GM12878 (cell line): ENCODE data around the gene CCDC78. TPM values are rescaled to one million over a fixed set of nuclear protein-coding genes. Genes with fewer than 3 reads are reported as not detected.
A peak's percentile ranks its signal among the peaks of the same experiment; 100 is the strongest.

Source experiments
- ATAC-seq: fragments of 200-7000 bp; cut with Tn5 transposase; 3 replicates; pipeline ENCODE4 v1.9.1; 2020; ENCODE audit warnings: mild to moderate bottlenecking, moderate library complexity
- BruUV-seq: library from RNA; stranded (reverse); fragments of 400-500 nt; replicated peaks from 2 replicates; lab custom pipeline; 2021; lab: Mats Ljungman, UMichigan
- CTCF ChIA-PET: fragments of 300-600 bp; sonication (Branson Sonifier 250); formaldehyde crosslinking; extraction: SDS; loops from one replicate; lab custom pipeline; 2021; ENCODE audit warnings: inconsistent platforms; lab: Yijun Ruan, JAX
- POLR2A ChIA-PET: fragments of 350-600 bp; formaldehyde crosslinking; extraction: SDS; loops from one replicate; lab custom pipeline; 2021; ENCODE audit warnings: inconsistent platforms; lab: Charles Lee
- RAD21 ChIA-PET: fragments of 300-600 bp; sonication (Branson Sonifier 250); formaldehyde crosslinking; loops from one replicate; lab custom pipeline; 2023; ENCODE audit warnings: antibody characterized with exemption; ENCODE audit not compliant: unreplicated experiment; lab: Charles Lee
- SMC1A ChIA-PET: fragments of 300-600 bp; sonication (Branson Sonifier 250); formaldehyde crosslinking; loops from one replicate; lab custom pipeline; 2023; ENCODE audit not compliant: unreplicated experiment, uncharacterized antibody; lab: Charles Lee
- DNase-seq: peaks from one replicate; pipeline ENCODE4 v3.0.0-alpha.2; 2011; ENCODE audit warnings: low read depth, low spot score
- FAIRE-seq: peaks from 3 replicates; lab custom pipeline; 2011; peaks lifted over from hg19 to GRCh38; lab: Jason Lieb, UNC
- H2AFZ ChIP-seq: 2 replicates; pipeline ENCODE4 v1.6.0; 2011; ENCODE audit warnings: low read depth, low read length, control low read depth; ENCODE audit not compliant: control insufficient read depth
- H3K27ac ChIP-seq: 2 replicates; pipeline ENCODE4 v1.5.1; 2011; ENCODE audit warnings: control low read depth; ENCODE audit not compliant: control insufficient read depth, insufficient read depth
- H3K27me3 ChIP-seq, 2 experiments: replicated peaks in 1 of 2; 2 replicates each; pipeline versions ENCODE4 v1.6.0 to v1.6.1; 2011; ENCODE audit warnings: low read length in 1 of 2; ENCODE audit not compliant: control insufficient read depth in 2 of 2, insufficient read depth in 2 of 2
- H3K36me3 ChIP-seq, 2 experiments: 2 replicates each; pipeline ENCODE4 v1.5.1; 2011; ENCODE audit warnings: low read length in 1 of 2; ENCODE audit not compliant: control insufficient read depth in 2 of 2, insufficient read depth in 2 of 2
- H3K4me1 ChIP-seq: 2 replicates; pipeline ENCODE4 v1.6.1; 2011; ENCODE audit warnings: mild to moderate bottlenecking, low read length, moderate library complexity, mixed read lengths; ENCODE audit not compliant: control insufficient read depth, insufficient read depth
- H3K4me2 ChIP-seq: 2 replicates; pipeline ENCODE4 v1.6.0; 2011; ENCODE audit warnings: control low read depth; ENCODE audit not compliant: control insufficient read depth, insufficient read depth
- H3K4me3 ChIP-seq: fragments of 200-600 bp; sonication (generic); 2 replicates; pipeline ENCODE4 v1.5.1; 2016
- H3K79me2 ChIP-seq: 2 replicates; pipeline ENCODE4 v1.6.0; 2011; ENCODE audit warnings: low read length; ENCODE audit not compliant: control insufficient read depth, insufficient read depth
- H3K9ac ChIP-seq: 2 replicates; pipeline ENCODE4 v1.8.0; 2011; ENCODE audit warnings: low read length, control low read depth, mixed read lengths; ENCODE audit not compliant: control insufficient read depth, insufficient read depth
- H3K9me3 ChIP-seq: replicated peaks from 3 replicates; pipeline ENCODE4 v1.5.1; 2011; ENCODE audit warnings: mild to moderate bottlenecking, low read length; ENCODE audit not compliant: control insufficient read depth, insufficient read depth
- H4K20me1 ChIP-seq: 2 replicates; pipeline ENCODE4 v1.6.0; 2011; ENCODE audit not compliant: control insufficient read depth, insufficient read depth
- BACH1 ChIP-seq: fragments of 450-650 bp; IDR thresholded peaks from 2 replicates; pipeline ENCODE4 v1.6.1; 2017; ENCODE audit warnings: mild to moderate bottlenecking, borderline replicate concordance
- BHLHE40 ChIP-seq, 2 experiments: fragments of 450-650 bp in 1 of 2; IDR thresholded peaks; 2 replicates each; pipeline ENCODE4 v1.6.1; 2011 to 2017; ENCODE audit warnings: low read depth in 2 of 2, borderline replicate concordance in 1 of 2, improper control_type of control experiment in 1 of 2, low read length in 1 of 2, mild to moderate bottlenecking in 1 of 2
- ETV6 ChIP-seq, 2 experiments: fragments of 450-650 bp in 1 of 2; IDR thresholded peaks in 1 of 2; conservative IDR thresholded peaks in 1 of 2; 2 replicates each; pipeline ENCODE4 v1.6.1; 2014; ENCODE audit warnings: antibody characterized with exemption in 1 of 2, borderline replicate concordance in 1 of 2, low read depth in 1 of 2, mild to moderate bottlenecking in 1 of 2, moderate library complexity in 1 of 2
- EZH2 ChIP-seq: IDR thresholded peaks from 2 replicates; pipeline ENCODE4 v1.6.1; 2012; ENCODE audit warnings: low read depth, mild to moderate bottlenecking, control low read depth, inconsistent platforms, low read length, borderline replicate concordance; ENCODE audit not compliant: control insufficient read depth
- IKZF1 ChIP-seq: fragments of 450-650 bp; conservative IDR thresholded peaks from 2 replicates; pipeline ENCODE4 v1.6.1; 2017; ENCODE audit warnings: antibody characterized with exemption, mild to moderate bottlenecking
- IKZF2 ChIP-seq, 2 experiments: fragments of 450-650 bp; IDR thresholded peaks; 2 replicates each; pipeline ENCODE4 v1.6.1; 2017; ENCODE audit warnings: mild to moderate bottlenecking in 2 of 2, moderate library complexity in 2 of 2
- MAX ChIP-seq: IDR thresholded peaks from 2 replicates; pipeline ENCODE4 v1.6.1; 2012; ENCODE audit warnings: low read depth, low read length, improper control_type of control experiment
- MEF2B ChIP-seq: fragments of 450-650 bp; IDR thresholded peaks from 2 replicates; pipeline ENCODE4 v1.6.1; 2018; ENCODE audit warnings: mild to moderate bottlenecking, moderate library complexity; ENCODE audit not compliant: partially characterized antibody, poor library complexity, severe bottlenecking
- MXI1 ChIP-seq: fragments of 150-350 bp; IDR thresholded peaks from 2 replicates; pipeline ENCODE4 v1.6.1; 2011; ENCODE audit warnings: low read depth, mild to moderate bottlenecking, inconsistent platforms, low read length, improper control_type of control experiment
- NR2F1 ChIP-seq: fragments of 450-650 bp; conservative IDR thresholded peaks from 2 replicates; pipeline ENCODE4 v1.6.1; 2017; ENCODE audit warnings: mild to moderate bottlenecking
- POLR2AphosphoS2 ChIP-seq: IDR thresholded peaks from 2 replicates; pipeline ENCODE4 v1.6.1; 2011; ENCODE audit warnings: low read depth, mild to moderate bottlenecking, low read length, improper control_type of control experiment, moderate library complexity
- RUNX3 ChIP-seq: IDR thresholded peaks from 2 replicates; pipeline ENCODE4 v1.6.1; 2012; ENCODE audit warnings: low read length, inconsistent platforms
- SIN3A ChIP-seq: IDR thresholded peaks from 2 replicates; pipeline ENCODE4 v1.6.1; 2012; ENCODE audit warnings: low read depth, low read length, improper control_type of control experiment
- SMARCA5 ChIP-seq: fragments of 450-650 bp; IDR thresholded peaks from 2 replicates; pipeline ENCODE4 v1.6.1; 2017; ENCODE audit warnings: mild to moderate bottlenecking
- SREBF2 ChIP-seq: IDR thresholded peaks from 2 replicates; pipeline ENCODE4 v1.6.1; 2012; ENCODE audit warnings: mild to moderate bottlenecking, low read length
- TCF3 ChIP-seq: IDR thresholded peaks from 2 replicates; pipeline ENCODE4 v1.6.1; 2012; ENCODE audit warnings: low read depth, mild to moderate bottlenecking, low read length, borderline replicate concordance; ENCODE audit not compliant: insufficient read depth
- ZNF217 ChIP-seq: fragments of 450-650 bp; IDR thresholded peaks from 2 replicates; pipeline ENCODE4 v1.6.1; 2017; ENCODE audit warnings: antibody characterized with exemption, mild to moderate bottlenecking
- ZNF687 ChIP-seq: fragments of 450-650 bp; IDR thresholded peaks from 2 replicates; pipeline ENCODE4 v1.6.1; 2017; ENCODE audit warnings: mild to moderate bottlenecking, moderate library complexity
- ZSCAN29 ChIP-seq: fragments of 450-650 bp; IDR thresholded peaks from 2 replicates; pipeline ENCODE4 v1.6.1; 2017; ENCODE audit warnings: mild to moderate bottlenecking, moderate library complexity
- WGBS: methylation state at CpG from one replicate; pipeline ENCODE4 v1.1.6; 2016; ENCODE audit warnings: low lambda C conversion rate; ENCODE audit not compliant: insufficient replicate concordance, insufficient coverage; ENCODE audit errors: missing lambda C conversion rate; 5-methylcytosine and 5-hydroxymethylcytosine counted together
- in situ Hi-C: fragments of 300-500 bp; cut with MboI; formaldehyde crosslinking; loops from 9 replicates; pipeline ENCODE4 v1.14.3; 2018; ENCODE audit warnings: mixed read lengths
- intact Hi-C: fragments of 100-400 bp; cut with micrococcal nuclease; formaldehyde crosslinking; loops from one replicate; pipeline ENCODE4 v1.14.2; 2022; ENCODE audit not compliant: unreplicated experiment
- polyA plus RNA-seq, 11 experiments: library from polyadenylated mRNA; depleted of rRNA in 4 of 11; unstranded in 6 of 11; stranded (reverse) in 5 of 11; fragments of >200 nt; fragmentation: Nextera tagmentation in 4 of 11; fragmentation: Illumina TruSeq in 1 of 11; extraction: Ambion mirVana in 4 of 11; extraction: Trizol in 1 of 11; gene quantifications; 1 replicate in 1 of 11; 2 replicates in 10 of 11; pipeline versions ENCODE4 v1.2.1 to v1.2.3, GENCODE V29; 2011 to 2016; ENCODE audit warnings: inconsistent platforms in 2 of 11, missing spikeins in 2 of 11, low read depth in 1 of 11
- total RNA-seq, 4 experiments: library from RNA; depleted of rRNA in 3 of 4; stranded (reverse); fragments of >200 nt in 3 of 4; fragmentation: Illumina TruSeq in 1 of 4; extraction: Trizol in 1 of 4; gene quantifications; 2 replicates each; pipeline versions ENCODE4 v1.2.1 to v1.2.3, GENCODE V29; 2013 to 2021

Gene CCDC78
- total and polyA plus RNA-seq, 10 of the 15 experiments (the other 5 are each of a cell fraction or from before 2014, with no cell fraction given): 0.10 to 26.2 (median 5.4) TPM

- FAIRE-seq: no peak
- SMC1A ChIA-PET: interaction anchor here (0.8 kb wide), 1 partner anchor 9 kb away, joined by 4 read pairs; no protein-coding TSS in a partner anchor
- CTCF ChIA-PET: no interaction called here
- Histone ChIP-seq H3K79me2 (no peaks in the 10 kb centered on the region; the same call in 1 of the 2 replicates), H3K9ac (peak overlapping the region; percentile 73; the same call in 1 of the 2 replicates), H3K27ac (no peak overlapping the region), H3K27me3 (no peaks in the 10 kb centered on the region), H3K36me3 (peaks cover 2% of the 10 kb centered on the region in 2 experiments; a peak in 3 of 4 replicates), H3K4me2 (peak overlapping the region; percentile 90), H2AFZ (no peak overlapping the region; the same call in 1 of the 2 replicates), H3K9me3 (no peaks in the 10 kb centered on the region), H3K4me1 (peaks cover 13% of the 10 kb centered on the region), H3K4me3 (peak overlapping the region; percentile 65; the same call in 1 of the 2 replicates), H4K20me1 (no peaks in the 10 kb centered on the region)
- POLR2A ChIA-PET: interaction anchor here (1.1 to 6.3 kb wide), 4 partner anchors 8 to 92 kb away, joined by 3 to 60 read pairs (median 7); partner anchors contain the start of gene CIAO3
- BruUV-seq: no TSS peak
- in situ Hi-C loops: no loop called here
- RAD21 ChIA-PET: interaction anchor here (0.7 to 1.5 kb wide), 5 partner anchors 8 to 995 kb away, joined by 3 to 8 read pairs (median 4); partner anchors contain the start of genes CHTF18 and RPUSD1
- ATAC-seq: peak; percentile 68
- intact Hi-C loops: no loop called here
- WGBS: under 1% methylated on average over 49 of the region's 80 CpGs
- DNase-seq: no peak
- TF ChIP-seq ZNF687 (peak; percentile 60; the same call in 1 of the 2 replicates), EZH2 (no peak), MEF2B (peak; percentile 29), ZNF217 (no peak), MAX (peak; percentile 78; the same call in 1 of the 2 replicates), ZSCAN29 (no peak), NR2F1 (0 out of 2 replicates have a peak, but pooled peaks have one; percentile 22), TCF3 (0 out of 2 replicates have a peak, but pooled peaks have one; percentile 16), SMARCA5 (peak; percentile 64; the same call in 1 of the 2 replicates), RUNX3 (peak; percentile 7; the same call in 1 of the 2 replicates), MXI1 (peak; percentile 95), SREBF2 (no peak), SIN3A (0 out of 2 replicates have a peak, but pooled peaks have one; percentile 45), BACH1 (peak; percentile 36; the same call in 1 of the 2 replicates), BHLHE40 (IDR thresholded peaks at IDR 0.05; ENCODE audit: borderline replicate concordance in 1 of 2, low read depth in 2 of 2, low read length in 1 of 2) (peak; percentile 79 to 93; a peak in 3 of 4 replicates), IKZF1 (peak; percentile 29; the same call in 1 of the 2 replicates), ETV6 (conservative IDR thresholded peaks at IDR 0.05 in 1 of 2, IDR thresholded peaks at IDR 0.05 in 1 of 2; ENCODE audit: borderline replicate concordance in 1 of 2, low read depth in 1 of 2) (no peak), POLR2AphosphoS2 (peak; percentile 84), IKZF2 (IDR thresholded peaks at IDR 0.05) (0 out of 4 replicates have a peak, but pooled peaks of 1 of the 2 experiments have one; percentile 7)
Measured at GRCh38 chr16:728131-728889, 2.1 kb upstream of the CCDC78 start.
